Loucy (cell line): ENCODE measurements around the gene CUL2.

ENCODE experiments used
- H2AFZ ChIP-seq: fragments of 200-600 bp; sonication (generic); 2 replicates; pipeline ENCODE4 v1.6.0; 2016; ENCODE audit warnings: antibody characterized with exemption, mild to moderate bottlenecking, low read length, moderate library complexity
- H3F3A ChIP-seq: fragments of 200-600 bp; 2 replicates; pipeline ENCODE4 v1.6.0; 2016; ENCODE audit warnings: antibody characterized with exemption, low read depth, mild to moderate bottlenecking
- H3K27me3 ChIP-seq: fragments of 200-600 bp; sonication (generic); 2 replicates; pipeline ENCODE4 v1.6.1; 2014; ENCODE audit warnings: low read length, mild to moderate bottlenecking; ENCODE audit not compliant: insufficient read depth, poor library complexity, severe bottlenecking
- H3K36me3 ChIP-seq: fragments of 200-600 bp; sonication (generic); 2 replicates; pipeline ENCODE4 v1.6.1; 2016; ENCODE audit warnings: low read length; ENCODE audit not compliant: insufficient read depth
- H3K4me1 ChIP-seq: fragments of 200-600 bp; sonication (generic); 2 replicates; pipeline ENCODE4 v1.5.1; 2014; ENCODE audit warnings: low read length, mild to moderate bottlenecking; ENCODE audit not compliant: insufficient read depth, poor library complexity, severe bottlenecking
- H3K4me2 ChIP-seq: fragments of 200-600 bp; sonication (generic); 2 replicates; pipeline ENCODE4 v1.6.0; 2014; ENCODE audit warnings: antibody characterized with exemption, low read length, low read depth, mild to moderate bottlenecking; ENCODE audit not compliant: poor library complexity, severe bottlenecking
- H3K4me3 ChIP-seq: fragments of 200-600 bp; sonication (generic); 2 replicates; pipeline ENCODE4 v1.5.1; 2014; ENCODE audit warnings: low read length, mild to moderate bottlenecking, mixed read lengths; ENCODE audit not compliant: poor library complexity, severe bottlenecking
- H3K79me2 ChIP-seq: fragments of 200-600 bp; sonication (generic); 2 replicates; pipeline ENCODE4 v1.6.1; 2014; ENCODE audit warnings: low read length; ENCODE audit not compliant: insufficient read depth
- H3K9ac ChIP-seq: fragments of 200-600 bp; sonication (generic); 2 replicates; pipeline ENCODE4 v1.6.0; 2014; ENCODE audit warnings: mild to moderate bottlenecking, low read depth, low read length, moderate library complexity; ENCODE audit not compliant: poor library complexity, severe bottlenecking
- H3K9me2 ChIP-seq: fragments of 200-600 bp; sonication (generic); replicated peaks from 2 replicates; pipeline ENCODE4 v1.6.1; 2016; ENCODE audit warnings: low read depth, low read length, mixed read lengths
- H3K9me3 ChIP-seq: fragments of 200-600 bp; sonication (generic); 2 replicates; pipeline ENCODE4 v1.6.1; 2014; ENCODE audit warnings: mild to moderate bottlenecking, antibody characterized with exemption, low read length, low read depth; ENCODE audit not compliant: insufficient read depth
- H4K20me1 ChIP-seq: fragments of 200-600 bp; sonication (generic); 2 replicates; pipeline ENCODE4 v1.6.0; 2014; ENCODE audit warnings: antibody characterized with exemption, low read length, mild to moderate bottlenecking; ENCODE audit not compliant: insufficient read depth, poor library complexity, severe bottlenecking
- EZH2phosphoT487 ChIP-seq: fragments of 200-600 bp; IDR thresholded peaks from 2 replicates; pipeline ENCODE4 v1.6.1; 2018; ENCODE audit warnings: antibody characterized with exemption, mild to moderate bottlenecking, moderate library complexity, borderline replicate concordance
- TF ChIP-seq, protein P1 (sequence below): fragments of 200-600 bp; sonication (generic); conservative IDR thresholded peaks from 2 replicates; pipeline ENCODE4 v1.5.1; 2014; ENCODE audit warnings: mild to moderate bottlenecking, antibody characterized with exemption, low read length

The CUL2 gene

DNA sequence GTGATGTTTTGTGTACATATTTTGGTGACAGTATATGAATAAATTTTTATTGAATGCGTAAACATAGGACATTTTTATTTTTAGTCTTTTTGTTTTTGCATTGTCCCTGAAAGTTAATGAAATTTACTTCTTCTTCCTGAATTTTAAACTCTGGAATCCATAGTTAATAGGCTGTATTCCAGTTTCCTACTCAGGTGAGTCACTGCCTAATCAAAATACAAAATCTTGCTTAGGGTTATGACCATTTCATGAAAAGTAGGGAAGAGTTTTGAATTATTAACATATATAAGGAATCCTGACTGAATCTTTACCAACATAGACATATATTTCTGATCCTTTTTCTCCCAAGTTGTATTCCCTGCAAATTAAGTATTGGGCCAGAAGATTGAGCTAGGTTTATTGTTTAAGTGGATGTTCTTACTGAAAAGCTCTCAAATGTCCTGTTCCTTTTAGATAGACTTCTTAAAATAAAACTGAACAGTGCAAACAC, 39.1 kb upstream of the CUL2 start:
- Histone ChIP-seq H3F3A (peaks cover 15% of the 10 kb centered on the region; the same call in 1 of the 2 replicates), H3K9me2 (no peaks in the 10 kb centered on the region), H3K9ac (peak overlapping the region; percentile 92), H3K79me2 (peaks cover 55% of the 10 kb centered on the region), H3K4me1 (peaks cover 71% of the 10 kb centered on the region), H3K9me3 (no peaks in the 10 kb centered on the region), H3K27me3 (no peaks in the 10 kb centered on the region), H2AFZ (no peak overlapping the region), H3K36me3 (no peaks in the 10 kb centered on the region), H3K4me2 (peak overlapping the region; percentile 78), H3K4me3 (peak overlapping the region; percentile 98), H4K20me1 (peaks cover 7% of the 10 kb centered on the region)
- TF ChIP-seq, protein P1, sequence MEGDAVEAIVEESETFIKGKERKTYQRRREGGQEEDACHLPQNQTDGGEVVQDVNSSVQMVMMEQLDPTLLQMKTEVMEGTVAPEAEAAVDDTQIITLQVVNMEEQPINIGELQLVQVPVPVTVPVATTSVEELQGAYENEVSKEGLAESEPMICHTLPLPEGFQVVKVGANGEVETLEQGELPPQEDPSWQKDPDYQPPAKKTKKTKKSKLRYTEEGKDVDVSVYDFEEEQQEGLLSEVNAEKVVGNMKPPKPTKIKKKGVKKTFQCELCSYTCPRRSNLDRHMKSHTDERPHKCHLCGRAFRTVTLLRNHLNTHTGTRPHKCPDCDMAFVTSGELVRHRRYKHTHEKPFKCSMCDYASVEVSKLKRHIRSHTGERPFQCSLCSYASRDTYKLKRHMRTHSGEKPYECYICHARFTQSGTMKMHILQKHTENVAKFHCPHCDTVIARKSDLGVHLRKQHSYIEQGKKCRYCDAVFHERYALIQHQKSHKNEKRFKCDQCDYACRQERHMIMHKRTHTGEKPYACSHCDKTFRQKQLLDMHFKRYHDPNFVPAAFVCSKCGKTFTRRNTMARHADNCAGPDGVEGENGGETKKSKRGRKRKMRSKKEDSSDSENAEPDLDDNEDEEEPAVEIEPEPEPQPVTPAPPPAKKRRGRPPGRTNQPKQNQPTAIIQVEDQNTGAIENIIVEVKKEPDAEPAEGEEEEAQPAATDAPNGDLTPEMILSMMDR = no peak
- TF ChIP-seq EZH2phosphoT487 = no peak

DNA sequence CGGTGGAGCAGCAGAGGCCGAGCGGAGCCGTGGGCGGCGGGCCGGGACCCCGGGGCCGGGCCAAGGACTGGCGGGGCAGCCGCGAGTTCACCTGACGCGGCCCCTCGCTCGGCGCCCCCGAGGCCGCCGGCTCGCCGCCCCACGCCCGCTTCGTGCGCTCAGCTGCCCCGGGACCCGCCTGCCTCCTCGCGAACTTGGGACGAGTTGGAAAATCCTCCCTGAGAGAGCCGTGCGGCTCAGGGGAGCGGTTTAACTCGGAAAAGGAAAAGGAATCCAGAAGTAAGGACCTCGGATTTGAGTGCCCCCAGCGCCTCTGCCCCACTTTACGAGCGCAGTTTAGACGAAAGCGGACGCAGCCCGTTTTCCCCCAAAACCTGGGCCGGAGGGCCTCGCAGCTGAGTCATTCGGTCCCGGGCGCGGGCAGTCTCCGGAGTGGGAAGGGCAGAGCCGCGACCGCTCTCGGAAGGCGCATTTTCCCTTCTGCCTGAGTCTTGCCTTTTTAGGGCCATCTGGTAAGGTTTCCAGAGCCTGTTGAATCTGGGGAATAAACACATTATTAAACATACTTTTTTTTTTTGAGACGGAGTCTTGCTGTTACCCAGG, 37.2 kb upstream of the CUL2 start:
- H3K9ac ChIP-seq = peak overlapping the region; percentile 92
- no peaks in the 10 kb centered on the region for H3K36me3 ChIP-seq
- H3F3A ChIP-seq = peaks cover 15% of the 10 kb centered on the region; the same call in 1 of the 2 replicates
- peak overlapping the region; percentile 85 for H2AFZ ChIP-seq
- H3K79me2 ChIP-seq = peaks cover 38% of the 10 kb centered on the region
- no peaks in the 10 kb centered on the region for H3K9me2 ChIP-seq
- TF ChIP-seq, protein P1 = no peak
- TF ChIP-seq EZH2phosphoT487 = no peak
- H3K4me2 ChIP-seq = peak overlapping the region; percentile 78
- peaks cover 7% of the 10 kb centered on the region for H4K20me1 ChIP-seq
- H3K9me3 ChIP-seq = no peaks in the 10 kb centered on the region
- H3K27me3 ChIP-seq = no peaks in the 10 kb centered on the region
- H3K4me3 ChIP-seq = peak overlapping the region; percentile 98
- peaks cover 54% of the 10 kb centered on the region for H3K4me1 ChIP-seq

DNA sequence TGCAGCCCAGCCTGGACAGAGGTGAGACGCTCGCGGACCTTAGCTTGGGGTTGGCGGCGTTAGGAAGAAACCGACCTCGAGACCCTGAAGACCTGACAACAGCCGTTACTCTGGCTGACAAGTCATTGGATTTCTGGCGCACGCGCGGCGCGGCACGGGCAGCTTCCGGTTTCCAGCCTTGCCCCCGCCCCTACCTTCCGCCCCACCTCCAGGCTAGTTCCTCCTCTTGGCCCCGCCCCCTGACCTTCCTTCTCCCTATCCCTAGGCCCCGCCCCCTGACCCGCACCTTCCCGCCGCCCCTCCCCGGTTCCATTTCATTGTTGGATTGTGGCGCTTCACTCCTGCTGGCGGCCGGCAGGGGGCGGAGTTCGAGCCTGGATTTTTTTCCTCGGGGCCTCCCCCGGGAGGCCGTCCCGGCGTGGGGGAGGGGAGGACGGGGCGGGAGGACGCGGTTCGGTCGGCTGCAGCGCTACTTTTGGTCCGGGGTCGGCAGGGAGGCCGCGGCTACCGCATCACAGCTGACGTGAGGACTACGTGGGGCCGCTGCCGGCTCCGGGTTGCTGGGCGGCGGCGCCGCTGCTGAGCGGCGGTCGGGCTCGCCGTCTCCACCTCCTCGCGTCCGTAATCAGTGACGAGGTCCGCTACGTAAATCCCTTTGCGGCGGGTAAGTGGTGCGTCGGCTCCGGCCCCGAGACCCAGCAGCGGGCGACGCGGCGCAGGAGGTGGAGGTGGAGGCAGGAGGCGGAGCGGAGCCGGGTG, 36.6 kb upstream of the CUL2 start, which contains the start of gene CREM:
CREM (plus strand) TSS at position 317 of the 759 bp plus-strand sequence. CDS start 10,990 bp downstream, outside the sequence.
- Histone ChIP-seq H2AFZ (peak within 1 kb of the TSS; percentile 86), H3K4me1 (peaks cover 47% of the 10 kb centered on the region), H3K4me3 (peak within 1 kb of the TSS; percentile 98), H4K20me1 (peaks cover 7% of the 10 kb centered on the region), H3K9me2 (no peaks in the 10 kb centered on the region), H3K4me2 (peak within 1 kb of the TSS; percentile 78), H3K27me3 (no peaks in the 10 kb centered on the region), H3F3A (peaks cover 15% of the 10 kb centered on the region; the same call in 1 of the 2 replicates), H3K79me2 (peaks cover 34% of the 10 kb centered on the region), H3K9ac (peak within 1 kb of the TSS; percentile 92), H3K9me3 (no peaks in the 10 kb centered on the region), H3K36me3 (no peaks in the 10 kb centered on the region)
- no peak for TF ChIP-seq EZH2phosphoT487
- TF ChIP-seq, protein P1 = peak; percentile 79
